Type B pancreatic cell (in vitro differentiated cells): ENCODE data around the gene TBC1D10B. TPM values are rescaled to one million over a fixed set of nuclear protein-coding genes. Genes with fewer than 3 reads are reported as not detected.
A peak's percentile ranks its signal among the peaks of the same experiment; 100 is the strongest.

Source experiments
- DNase-seq: peaks from one replicate; pipeline ENCODE4 v3.0.0; 2021; ENCODE audit warnings: mixed read lengths; ENCODE audit not compliant: unreplicated experiment; ENCODE audit errors: extremely low spot score
- H3K27ac Mint-ChIP-seq: 2 replicates; pipeline ENCODE4 v1.8.0; 2021; ENCODE audit warnings: mild to moderate bottlenecking, mixed read lengths
- H3K27me3 Mint-ChIP-seq: 2 replicates; pipeline ENCODE4 v1.8.0; 2021; ENCODE audit warnings: mixed read lengths
- H3K36me3 Mint-ChIP-seq: 2 replicates; pipeline ENCODE4 v1.8.0; 2021; ENCODE audit warnings: mixed read lengths
- H3K4me1 Mint-ChIP-seq: one replicate; pipeline ENCODE4 v1.8.0; 2021; ENCODE audit warnings: mixed read lengths; ENCODE audit not compliant: unreplicated experiment
- H3K4me3 Mint-ChIP-seq: 2 replicates; pipeline ENCODE4 v1.8.0; 2021; ENCODE audit warnings: mild to moderate bottlenecking, mixed read lengths
- H3K9me3 Mint-ChIP-seq: 2 replicates; pipeline ENCODE4 v1.8.0; 2021; ENCODE audit warnings: mixed read lengths
- CTCF ChIP-seq: fragments of 200-600 bp; sonication (generic); conservative IDR thresholded peaks from 2 replicates; pipeline ENCODE4 v1.5.0; 2021; ENCODE audit warnings: antibody characterized with exemption, mild to moderate bottlenecking
- total RNA-seq: library from RNA; stranded (reverse); gene quantifications from 2 replicates; pipeline ENCODE4 v1.2.1, GENCODE V29; 2021; ENCODE audit warnings: low replicate concordance

TBC1D10B gene
- total RNA-seq, 1 donor from 2014 or later, result 46.8 TPM

DNA sequence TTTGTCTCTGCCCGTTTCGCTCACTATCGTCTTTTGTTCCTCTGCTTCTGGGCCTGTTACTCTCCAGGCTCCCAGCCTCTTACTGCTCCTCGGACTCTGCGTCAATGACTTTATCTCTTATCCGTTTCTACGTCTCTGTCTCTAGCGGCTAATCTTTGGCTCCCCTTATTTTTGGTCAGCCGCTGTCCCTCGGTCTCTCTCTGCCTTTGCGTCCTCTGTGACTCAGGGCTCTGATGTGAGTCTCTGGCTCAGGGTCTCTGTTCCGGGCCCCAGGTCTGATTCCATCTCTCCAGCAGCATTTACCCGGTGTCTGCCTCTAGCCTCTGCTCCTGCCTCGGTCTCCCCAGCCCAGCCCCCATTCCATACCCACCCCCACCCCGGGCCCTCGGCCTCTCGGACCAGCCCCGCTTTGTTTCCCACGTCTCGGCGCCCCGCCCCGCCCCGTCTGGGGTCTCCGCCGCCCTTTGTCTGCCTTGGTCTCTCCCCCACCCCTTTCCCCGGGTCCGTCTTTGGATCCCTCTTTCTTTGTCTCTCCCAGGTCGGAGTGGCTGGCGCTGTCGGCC, 24.4 kb upstream of the TBC1D10B start:
- DNase-seq, result no peak

GRCh38 chr16:30383521-30383920, 13.2 kb upstream of the TBC1D10B start:
- no peak overlapping the region for H3K27ac Mint-ChIP-seq

More for the DNA sequence above, 24.4 kb upstream of the TBC1D10B start:
- TF ChIP-seq CTCF, result no peak
- H3K27ac Mint-ChIP-seq, result peak overlapping the region; percentile 85
- peaks cover 30% of the 10 kb centered on the region for H3K4me1 Mint-ChIP-seq
- no peaks in the 10 kb centered on the region for H3K9me3 Mint-ChIP-seq
- H3K27me3 Mint-ChIP-seq, result no peaks in the 10 kb centered on the region
- H3K36me3 Mint-ChIP-seq, result peaks cover 3% of the 10 kb centered on the region
- H3K4me3 Mint-ChIP-seq, result peak overlapping the region; percentile 88

GRCh38 chr16:30382111-30382881, 12.0 kb upstream of the TBC1D10B start, which contains the start of gene SEPTIN1:
Gene SEPTIN1 (minus strand): TSS chr16:30382561. CDS start chr16:30382542, 19 bp downstream.
- no peak for TF ChIP-seq CTCF
- Mint-ChIP-seq H3K27ac (peak within 1 kb of the TSS; percentile 21), H3K4me1 (peaks cover 13% of the 10 kb centered on the region), H3K4me3 (no peak within 1 kb of the TSS), H3K36me3 (peaks cover 3% of the 10 kb centered on the region), H3K9me3 (no peaks in the 10 kb centered on the region), H3K27me3 (no peaks in the 10 kb centered on the region)
- DNase-seq, result no peak

More at GRCh38 chr16:30383521-30383920, 13.2 kb upstream of the TBC1D10B start:
- no peak for DNase-seq
- Mint-ChIP-seq H3K9me3 (no peaks in the 10 kb centered on the region), H3K27me3 (no peaks in the 10 kb centered on the region), H3K4me3 (no peak overlapping the region), H3K4me1 (peaks cover 10% of the 10 kb centered on the region), H3K36me3 (peaks cover 3% of the 10 kb centered on the region)
- TF ChIP-seq CTCF, result no peak

DNA sequence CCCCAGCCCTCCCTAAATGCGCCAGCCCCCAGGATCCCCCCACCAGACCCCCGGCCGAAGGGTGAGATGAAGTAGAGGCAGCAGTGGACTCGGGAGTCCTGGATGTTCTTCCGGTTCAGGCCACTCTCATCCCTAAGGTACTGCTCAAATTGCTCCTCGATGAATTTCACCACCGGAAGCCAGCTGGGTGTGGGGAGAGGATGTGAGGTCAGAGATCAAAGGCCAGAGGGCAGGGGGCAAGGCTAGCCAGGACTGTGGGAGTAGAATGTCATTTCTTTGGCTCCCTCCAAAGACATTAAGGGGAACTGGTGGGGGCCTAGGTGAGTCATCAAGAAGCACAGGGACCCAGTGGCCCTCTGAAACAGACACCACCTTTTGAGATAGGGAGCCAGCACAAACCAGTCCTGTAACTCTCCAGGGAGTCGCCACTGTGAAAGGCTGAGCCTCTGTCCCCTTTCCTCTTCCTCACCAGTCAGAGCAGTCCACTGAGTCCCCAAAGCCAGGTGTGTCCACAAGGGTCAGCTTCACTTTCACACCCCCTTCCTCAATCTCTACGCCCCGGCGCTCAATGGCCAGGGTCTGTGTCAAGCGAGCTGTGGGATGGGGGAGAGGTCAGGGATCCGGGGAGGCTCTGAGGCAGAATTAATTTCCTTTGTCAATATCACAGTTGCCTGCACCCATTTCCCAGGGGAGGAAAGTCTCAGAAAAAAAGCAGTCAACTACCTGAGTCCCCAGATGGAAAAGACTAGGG, 11.2 kb upstream of the TBC1D10B start:
- peak overlapping the region; percentile 21 for H3K27ac Mint-ChIP-seq
- no peaks in the 10 kb centered on the region for H3K27me3 Mint-ChIP-seq
- H3K4me3 Mint-ChIP-seq, result no peak overlapping the region
- peaks cover 17% of the 10 kb centered on the region for H3K4me1 Mint-ChIP-seq
- H3K36me3 Mint-ChIP-seq, result peaks cover 3% of the 10 kb centered on the region
- no peak for DNase-seq
- no peaks in the 10 kb centered on the region for H3K9me3 Mint-ChIP-seq
- no peak for TF ChIP-seq CTCF

GRCh38 chr16:30380803-30381208, 10.5 kb upstream of the TBC1D10B start:
- no peak for TF ChIP-seq CTCF
- peaks cover 3% of the 10 kb centered on the region for H3K36me3 Mint-ChIP-seq
- peak overlapping the region; percentile 45 for H3K4me3 Mint-ChIP-seq
- H3K27ac Mint-ChIP-seq, result peak overlapping the region; percentile 41
- peaks cover 17% of the 10 kb centered on the region for H3K4me1 Mint-ChIP-seq
- H3K9me3 Mint-ChIP-seq, result no peaks in the 10 kb centered on the region
- no peaks in the 10 kb centered on the region for H3K27me3 Mint-ChIP-seq
- no peak for DNase-seq
